Activated CD4-positive, alpha-beta T cell treated with anti-CD3 and anti-CD28 coated beads, Interleukin-2, amount 50 U/mL, for 16 hours (primary cell): ENCODE results near the gene CARMIL1.

Source experiments
- DNase-seq: peaks from one replicate; pipeline ENCODE4 v3.0.0-alpha.2; 2020

CARMIL1 gene

GRCh38 chr6:25340431-25341202 lies 61.4 kb downstream of the CARMIL1 start:
- DNase-seq = no peak

- DNase-seq = no peak
Observed at GRCh38 chr6:25341203-25341552, 62.0 kb downstream of the CARMIL1 start.

DNA sequence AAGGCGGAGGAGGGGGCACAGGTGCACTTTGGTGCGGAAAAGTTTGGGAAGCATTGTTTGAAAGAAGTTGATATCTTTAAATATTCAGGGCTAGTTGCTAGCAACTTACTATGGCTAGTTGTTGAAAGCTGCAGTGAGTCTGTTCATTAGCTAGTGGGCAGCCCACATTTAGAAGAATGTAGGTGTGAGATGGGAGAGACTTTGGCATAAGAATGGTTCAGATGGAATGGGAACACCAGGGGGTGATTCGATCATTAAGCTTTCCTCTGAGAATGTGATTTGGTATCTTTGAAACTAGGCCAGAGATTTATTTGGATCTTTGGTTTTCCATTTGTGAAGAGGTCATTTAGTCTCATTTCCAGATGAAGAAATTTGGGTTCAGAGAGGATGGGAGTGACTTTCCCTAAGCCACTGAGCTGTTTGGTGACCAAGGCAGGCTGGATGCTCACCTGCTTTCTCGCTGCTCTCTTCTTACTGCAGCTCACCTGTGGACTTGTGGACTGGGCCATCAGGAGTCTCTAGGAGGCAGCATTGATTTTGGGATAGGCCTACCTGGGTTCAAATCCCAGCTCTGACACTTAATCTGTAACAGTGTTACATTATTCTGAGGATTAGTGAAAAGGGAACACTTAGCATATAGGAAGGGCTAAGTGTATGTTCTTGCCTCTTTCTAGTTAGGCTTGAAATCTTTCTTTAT lies 62.9 kb downstream of the CARMIL1 start:
- DNase-seq = no peak

GRCh38 chr6:25342802-25343201 lies 63.6 kb downstream of the CARMIL1 start:
- DNase-seq = no peak

- DNase-seq = peak; percentile 8
Observed at GRCh38 chr6:25343984-25344383, 64.8 kb downstream of the CARMIL1 start.

GRCh38 chr6:25344827-25345226 lies 65.7 kb downstream of the CARMIL1 start:
- peak; percentile 14 for DNase-seq

- DNase-seq = no peak
Observed at GRCh38 chr6:25346064-25346463, 66.9 kb downstream of the CARMIL1 start.

DNA sequence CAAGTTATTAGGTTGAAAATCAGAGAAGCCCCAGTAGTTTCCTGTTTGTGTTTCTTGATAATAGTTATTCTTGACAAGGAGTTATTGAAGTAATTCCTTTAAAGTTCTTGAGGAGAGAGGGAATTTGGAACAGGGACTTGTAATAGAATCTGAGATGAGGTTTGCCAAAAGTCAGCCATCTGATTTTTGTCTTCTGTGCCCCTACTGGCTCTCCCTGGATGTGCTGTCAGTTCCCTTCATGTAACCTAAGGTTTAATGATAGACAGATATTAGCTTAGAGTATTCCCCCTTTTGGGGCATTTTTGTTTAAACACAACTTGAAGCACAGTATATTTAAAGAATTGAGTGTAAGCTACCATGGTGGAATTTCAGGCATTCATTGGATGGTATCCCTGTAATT lies 71.4 kb downstream of the CARMIL1 start:
- no peak for DNase-seq

GRCh38 chr6:25351485-25351884 lies 72.3 kb downstream of the CARMIL1 start:
- DNase-seq = no peak

GRCh38 chr6:25352285-25352684 lies 73.1 kb downstream of the CARMIL1 start:
- no peak for DNase-seq

DNA sequence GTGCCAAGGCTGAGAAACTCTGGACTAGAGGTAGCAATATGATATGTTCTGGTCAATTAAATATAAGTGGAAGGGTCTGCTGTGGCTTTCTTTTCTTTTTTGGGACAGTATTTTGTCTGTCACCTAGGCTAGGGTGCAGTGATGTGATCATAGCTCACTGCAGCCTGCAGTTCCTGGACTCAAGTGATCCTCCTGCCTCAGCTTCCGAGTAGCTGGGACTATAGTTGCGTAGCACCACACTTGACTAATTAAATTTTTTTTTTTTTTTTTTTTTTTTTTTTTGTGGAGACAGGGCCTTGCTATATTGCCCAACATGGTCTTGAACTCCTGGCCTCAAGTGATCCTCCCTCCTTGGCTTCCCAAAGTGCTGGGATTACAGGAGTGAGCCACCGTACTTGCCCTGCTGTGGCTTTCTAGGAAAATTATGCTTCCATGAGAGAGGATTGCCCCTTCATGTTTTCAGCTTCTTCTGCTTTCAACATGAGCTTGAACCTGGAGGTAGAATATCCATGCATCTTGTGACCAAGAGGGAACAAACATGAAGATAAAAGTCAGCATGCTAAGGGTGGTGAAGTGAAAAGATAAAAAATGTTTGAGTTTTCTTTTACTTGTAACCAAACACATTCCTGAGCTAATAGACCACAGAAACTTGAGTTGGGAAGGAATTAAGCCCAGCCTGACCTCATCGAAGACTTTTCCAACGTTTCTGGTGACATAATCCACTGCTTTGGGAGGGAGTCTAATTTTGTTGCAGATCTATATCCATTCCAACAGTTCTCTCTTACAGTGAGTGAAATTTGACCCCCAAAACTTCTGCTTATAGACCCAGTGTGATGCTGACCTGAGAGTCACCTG lies 75.1 kb downstream of the CARMIL1 start:
- no peak for DNase-seq

DNA sequence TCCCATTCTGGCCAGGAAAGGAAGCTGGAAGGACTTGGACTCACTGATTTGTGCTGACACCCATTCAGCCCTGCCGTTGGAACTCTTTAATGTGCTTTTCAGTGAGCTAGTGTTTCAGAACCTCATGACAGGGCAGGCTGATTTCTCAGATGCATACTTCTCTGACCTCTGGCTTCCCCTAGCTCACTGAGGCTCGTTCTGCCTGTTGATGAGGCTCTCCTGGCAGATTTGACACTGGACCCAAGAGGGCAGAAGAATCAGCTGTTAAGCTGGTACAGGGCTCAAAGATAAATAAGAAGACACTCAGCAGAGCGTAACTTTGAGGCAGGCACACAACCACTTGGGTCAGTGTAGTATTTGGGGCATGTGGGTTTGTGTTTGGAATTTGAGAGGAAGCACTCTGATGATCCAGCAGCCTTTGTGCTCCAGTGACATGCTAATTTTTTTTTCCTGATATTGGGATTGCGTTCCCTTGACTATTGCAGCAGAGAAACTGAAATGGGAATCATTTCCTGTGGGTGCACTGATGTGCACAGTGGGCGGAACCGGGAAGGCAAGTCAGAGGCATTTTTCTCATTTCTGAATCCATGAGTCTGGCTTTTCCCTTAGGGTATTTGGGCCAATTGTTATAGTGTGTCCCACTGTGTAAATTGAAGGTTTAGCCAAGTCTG lies 80.2 kb downstream of the CARMIL1 start:
- DNase-seq = no peak

GRCh38 chr6:25359891-25360290 lies 80.7 kb downstream of the CARMIL1 start:
- no peak for DNase-seq

DNA sequence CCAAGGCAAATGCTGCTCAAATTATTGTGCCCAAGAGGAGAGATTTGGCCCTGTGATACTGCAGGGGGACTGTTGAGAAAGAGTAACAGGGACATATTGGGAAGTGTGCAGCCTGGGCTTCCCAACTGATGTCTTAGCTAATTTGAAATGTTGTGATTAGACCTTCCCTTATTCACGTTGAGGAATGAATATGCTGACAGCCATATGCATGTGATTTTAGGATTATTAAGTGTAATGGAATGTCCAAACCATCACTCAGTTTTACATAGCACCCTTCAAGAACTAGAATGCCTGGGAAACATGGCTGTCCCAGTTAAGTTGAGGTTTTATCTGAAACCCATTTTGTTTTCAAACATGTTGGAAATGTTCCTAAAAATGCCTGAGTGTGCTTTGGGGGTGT lies 81.4 kb downstream of the CARMIL1 start:
- DNase-seq = no peak

DNA sequence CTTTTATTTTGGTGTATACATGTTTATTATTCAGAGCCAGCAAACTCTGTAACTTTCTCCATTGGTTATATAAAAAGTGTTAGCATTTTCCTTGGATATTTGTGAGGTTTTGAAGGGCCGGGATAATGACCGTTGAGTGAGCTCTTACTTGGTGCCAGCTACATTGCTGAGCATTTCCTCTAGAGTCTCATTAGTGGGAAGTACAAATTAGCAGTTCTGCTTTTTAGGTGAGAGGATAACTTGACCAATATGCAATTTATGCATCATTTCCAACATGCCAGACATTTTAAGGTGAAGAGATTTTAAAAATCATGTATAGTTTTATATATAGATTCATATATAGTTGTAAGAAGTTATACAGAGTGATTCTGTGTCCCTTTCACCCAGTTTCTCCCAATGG lies 84.3 kb downstream of the CARMIL1 start:
- DNase-seq = no peak

GRCh38 chr6:25365154-25365553 lies 86.0 kb downstream of the CARMIL1 start:
- no peak for DNase-seq

- DNase-seq = peak; percentile 39
Observed at GRCh38 chr6:25366903-25367545, 87.8 kb downstream of the CARMIL1 start.

GRCh38 chr6:25369036-25369432 lies 89.9 kb downstream of the CARMIL1 start:
- no peak for DNase-seq

- peak; percentile 17 for DNase-seq
Observed at GRCh38 chr6:25369433-25370177, 90.4 kb downstream of the CARMIL1 start.

DNA sequence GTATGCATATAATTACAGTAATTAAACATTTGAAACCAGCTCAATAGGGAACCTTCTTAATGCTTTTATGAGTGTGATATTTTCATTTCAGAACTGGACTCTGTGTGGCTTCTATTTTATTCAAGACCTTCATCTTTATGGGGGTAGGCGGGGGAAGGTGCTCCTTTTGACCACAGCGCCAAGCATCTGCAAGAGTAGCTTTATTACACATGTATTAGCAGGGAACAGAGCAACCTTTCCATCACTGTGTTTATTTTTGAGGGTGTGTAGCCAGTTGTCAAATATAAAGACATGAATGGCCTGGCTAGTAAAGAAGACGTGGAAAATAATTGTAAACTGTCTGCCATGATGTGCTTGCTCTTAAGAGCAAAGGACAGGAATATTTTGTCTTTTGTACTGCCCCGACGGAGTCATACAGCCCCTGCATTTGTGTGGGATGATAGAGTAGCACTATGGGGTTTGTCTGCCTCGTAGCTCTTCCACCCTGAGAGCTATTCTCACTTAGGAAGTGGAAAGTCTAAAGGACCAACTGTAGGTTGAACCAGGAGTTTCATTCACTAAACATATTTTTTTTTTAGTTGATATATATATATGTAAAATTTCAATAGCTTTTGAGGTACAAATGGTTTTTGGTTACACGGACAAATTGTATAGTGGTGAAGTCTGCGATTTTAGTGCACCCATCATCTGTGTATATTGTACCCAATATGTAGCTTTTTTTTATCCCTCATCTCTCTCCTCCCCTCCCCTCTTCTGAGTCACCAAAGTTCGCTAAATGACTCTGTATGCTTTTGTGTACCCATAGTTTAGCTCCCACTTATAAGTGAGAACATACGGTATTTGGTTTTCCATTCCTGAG lies 91.2 kb downstream of the CARMIL1 start:
- DNase-seq = peak; percentile 65

DNA sequence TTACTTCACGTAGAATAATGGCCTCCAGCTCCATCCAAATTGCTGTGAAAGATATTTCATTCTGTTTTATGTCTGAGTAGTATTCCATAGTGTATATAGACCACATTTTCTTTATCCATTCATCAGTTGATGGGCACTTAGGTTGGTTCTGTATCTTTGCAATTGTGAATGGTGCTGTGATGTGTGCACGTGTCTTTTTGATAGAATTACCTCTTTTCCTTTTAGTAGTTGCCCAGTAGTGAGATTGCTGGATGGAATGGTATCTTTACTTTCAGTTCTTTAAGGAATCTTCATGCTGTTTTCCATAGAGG lies 91.8 kb downstream of the CARMIL1 start:
- no peak for DNase-seq
